Fibroblast of pulmonary artery (primary cell): ENCODE results near the gene TTBK1.

Experiments
- DNase-seq: peaks from one replicate; pipeline ENCODE4 v3.0.0-alpha.2; 2010; ENCODE audit warnings: low read depth
- H3K4me3 ChIP-seq: replicated peaks from 2 replicates; pipeline ENCODE4 v1.5.1; 2011; ENCODE audit warnings: low read depth, mild to moderate bottlenecking, control low read depth, low read length, moderate library complexity
- CTCF ChIP-seq: IDR thresholded peaks from 2 replicates; pipeline ENCODE4 v1.5.1; 2011; ENCODE audit warnings: mild to moderate bottlenecking, control low read depth, low read length, inconsistent platforms; ENCODE audit errors: missing control alignments

TTBK1 gene

GRCh38 chr6:43269273-43270007 is 26.2 kb downstream of the TTBK1 start:
- no peak for DNase-seq
- H3K4me3 ChIP-seq, result peak overlapping the region; percentile 22

GRCh38 chr6:43271103-43271815 is 28.0 kb downstream of the TTBK1 start:
- TF ChIP-seq CTCF, result no peak
- no peak overlapping the region for H3K4me3 ChIP-seq
- DNase-seq, result no peak

More at GRCh38 chr6:43269273-43270007, 26.2 kb downstream of the TTBK1 start:
- TF ChIP-seq CTCF, result no peak

GRCh38 chr6:43271944-43272343 is 28.7 kb downstream of the TTBK1 start:
- TF ChIP-seq CTCF, result no peak
- DNase-seq, result no peak
- H3K4me3 ChIP-seq, result no peak overlapping the region

- DNase-seq, result no peak
- no peak overlapping the region for H3K4me3 ChIP-seq
- no peak for TF ChIP-seq CTCF
Observed at GRCh38 chr6:43273707-43274106, 30.4 kb downstream of the TTBK1 start.

- H3K4me3 ChIP-seq, result no peak overlapping the region
- TF ChIP-seq CTCF, result no peak
- no peak for DNase-seq
Observed at GRCh38 chr6:43274127-43274915, 31.0 kb downstream of the TTBK1 start.

- TF ChIP-seq CTCF, result no peak
- no peak for DNase-seq
- H3K4me3 ChIP-seq, result peak overlapping the region; percentile 17
Observed at GRCh38 chr6:43274916-43275597, 31.8 kb downstream of the TTBK1 start.
